ENCODE results near the gene ADCYAP1R1. TPM values are rescaled to one million over a fixed set of nuclear protein-coding genes. Genes with fewer than 3 reads are reported as not detected.
"Not testable (repeated sequence)": the region's sequence is repeated elsewhere in the genome, so short reads cannot be mapped to it uniquely, and the experiment has no call there.

The ADCYAP1R1 gene
- total and polyA plus RNA-seq, 3 donors from 2014 or later, result 3.2 to 4.8 (median 4.3) TPM

DNA sequence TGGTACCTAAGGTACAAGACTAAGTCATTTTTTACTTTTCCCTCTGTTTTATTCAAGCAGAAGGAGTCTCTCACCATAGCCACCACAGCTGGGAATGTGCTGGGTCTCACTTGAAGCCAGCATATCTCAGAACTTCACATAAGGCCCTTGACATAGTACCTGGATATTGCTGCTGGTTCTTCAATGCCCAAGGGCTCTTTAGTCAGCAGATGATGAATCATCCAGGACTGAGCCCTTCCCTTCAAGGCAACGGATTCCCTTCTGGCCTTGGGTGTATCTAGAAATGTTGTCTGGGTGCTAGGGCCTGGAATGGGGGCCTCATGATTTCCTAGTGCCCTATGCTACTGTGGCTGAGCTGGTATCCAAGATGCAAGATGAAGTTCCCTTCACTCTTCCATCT lies 93.9 kb downstream of the ADCYAP1R1 start:
- Histone ChIP-seq H3K9me3 (no peaks in the 10 kb centered on the region), H3K27ac (no peak overlapping the region), H3K27me3 (no peaks in the 10 kb centered on the region), H3K4me3 (no peak overlapping the region), H3K36me3 (ENCODE audit: low read depth, missing control alignments) (no peaks in the 10 kb centered on the region), H3K4me1 (no peaks in the 10 kb centered on the region)
- no peak for TF ChIP-seq POLR2A (IDR thresholded peaks at IDR 0.05)
- TF ChIP-seq, protein P1, sequence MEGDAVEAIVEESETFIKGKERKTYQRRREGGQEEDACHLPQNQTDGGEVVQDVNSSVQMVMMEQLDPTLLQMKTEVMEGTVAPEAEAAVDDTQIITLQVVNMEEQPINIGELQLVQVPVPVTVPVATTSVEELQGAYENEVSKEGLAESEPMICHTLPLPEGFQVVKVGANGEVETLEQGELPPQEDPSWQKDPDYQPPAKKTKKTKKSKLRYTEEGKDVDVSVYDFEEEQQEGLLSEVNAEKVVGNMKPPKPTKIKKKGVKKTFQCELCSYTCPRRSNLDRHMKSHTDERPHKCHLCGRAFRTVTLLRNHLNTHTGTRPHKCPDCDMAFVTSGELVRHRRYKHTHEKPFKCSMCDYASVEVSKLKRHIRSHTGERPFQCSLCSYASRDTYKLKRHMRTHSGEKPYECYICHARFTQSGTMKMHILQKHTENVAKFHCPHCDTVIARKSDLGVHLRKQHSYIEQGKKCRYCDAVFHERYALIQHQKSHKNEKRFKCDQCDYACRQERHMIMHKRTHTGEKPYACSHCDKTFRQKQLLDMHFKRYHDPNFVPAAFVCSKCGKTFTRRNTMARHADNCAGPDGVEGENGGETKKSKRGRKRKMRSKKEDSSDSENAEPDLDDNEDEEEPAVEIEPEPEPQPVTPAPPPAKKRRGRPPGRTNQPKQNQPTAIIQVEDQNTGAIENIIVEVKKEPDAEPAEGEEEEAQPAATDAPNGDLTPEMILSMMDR (IDR thresholded peaks at IDR 0.05), result no peak
- intact Hi-C loops (cut with DNase I; ENCODE audit: low total_unique reads), result no loop called here
- DNase-seq, result no peak
- WGBS, 2 donors, result 39 to 83% methylated on average over 1 of the region's 1 CpG

DNA sequence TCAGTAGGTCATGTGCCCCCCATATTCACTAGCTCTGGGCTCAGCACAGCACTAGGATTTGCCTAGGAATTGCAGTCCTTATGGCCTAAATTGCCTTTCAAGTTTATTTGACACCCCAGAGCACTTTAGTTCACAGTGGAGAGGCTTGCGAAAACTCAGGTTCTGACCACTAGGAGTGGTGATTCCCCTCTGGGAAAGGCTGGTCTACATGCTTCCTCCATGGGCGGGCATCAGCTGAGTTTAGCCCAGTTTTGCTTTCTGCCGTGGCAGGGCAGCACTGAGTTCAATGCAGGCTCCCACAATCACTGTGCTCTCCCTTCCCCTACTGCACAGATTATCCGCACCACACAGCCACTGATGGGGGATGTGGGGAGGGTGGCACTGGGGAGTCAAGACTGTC lies 94.4 kb downstream of the ADCYAP1R1 start:
- 86 to 89% methylated on average over 4 of the region's 4 CpGs for WGBS, 2 donors
- Histone ChIP-seq H3K4me3 (no peak overlapping the region), H3K27me3 (no peaks in the 10 kb centered on the region), H3K36me3 (ENCODE audit: low read depth, missing control alignments) (no peaks in the 10 kb centered on the region), H3K4me1 (no peaks in the 10 kb centered on the region), H3K9me3 (no peaks in the 10 kb centered on the region), H3K27ac (no peak overlapping the region)
- no peak for DNase-seq
- no peak for TF ChIP-seq POLR2A (IDR thresholded peaks at IDR 0.05)
- TF ChIP-seq, protein P1 (IDR thresholded peaks at IDR 0.05), result no peak
- intact Hi-C loops (cut with DNase I; ENCODE audit: low total_unique reads), result no loop called here

DNA sequence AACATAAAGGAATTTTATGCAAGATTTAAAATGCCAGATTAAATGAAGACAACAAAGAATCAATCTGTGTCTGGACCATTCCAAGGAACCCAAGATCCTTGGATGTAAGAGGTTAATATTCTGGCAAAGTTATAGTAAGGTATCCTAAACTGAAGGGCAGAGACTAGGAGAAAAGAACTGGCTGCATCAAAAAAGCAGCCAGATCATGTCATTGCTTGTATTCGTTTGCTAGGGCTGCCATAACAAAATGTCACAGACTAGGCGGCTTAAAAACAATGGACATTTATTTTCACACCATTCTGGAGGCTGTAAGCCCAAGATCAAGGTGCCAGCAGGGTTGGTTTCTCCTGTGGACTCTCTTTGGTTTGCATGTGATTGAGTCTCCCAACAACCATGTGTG lies 99.7 kb downstream of the ADCYAP1R1 start:
- no peak for DNase-seq
- TF ChIP-seq, protein P1 (IDR thresholded peaks at IDR 0.05), result no peak
- TF ChIP-seq POLR2A (IDR thresholded peaks at IDR 0.05), result no peak
- no peaks in the 10 kb centered on the region for H3K9me3 ChIP-seq

DNA sequence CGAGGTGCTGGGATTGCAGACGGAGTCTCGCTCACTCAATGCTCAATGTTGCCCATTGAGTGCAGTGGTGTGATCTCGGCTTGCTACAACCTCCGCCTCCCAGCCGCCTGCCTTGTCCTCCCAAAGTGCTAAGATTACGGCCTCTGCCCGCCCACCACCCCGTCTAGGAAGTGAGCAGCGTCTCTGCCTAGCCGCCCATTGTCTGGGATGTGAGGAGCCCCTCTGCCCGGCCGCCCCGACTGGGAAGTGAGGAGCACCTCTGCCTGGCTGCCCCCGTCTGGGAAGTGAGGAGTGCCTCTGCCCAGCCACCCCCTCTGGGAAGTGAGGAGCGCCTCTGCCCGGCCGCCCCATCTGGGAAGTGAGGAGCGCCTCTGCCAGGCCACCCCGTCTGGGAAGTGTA lies 101.2 kb downstream of the ADCYAP1R1 start:
- H3K27ac ChIP-seq; H3K9me3 ChIP-seq; H3K4me1 ChIP-seq; DNase-seq; H3K36me3 ChIP-seq (ENCODE audit: low read depth, missing control alignments); H3K27me3 ChIP-seq; intact Hi-C loops (cut with DNase I; ENCODE audit: low total_unique reads): not testable (repeated sequence)
- H3K4me3 ChIP-seq, result peak overlapping the region in 1 of 2 donors; percentile 0
- 79 to 84% methylated on average over 17 to 20 of the region's 20 CpGs for WGBS, 2 donors

More for the DNA sequence above, 99.7 kb downstream of the ADCYAP1R1 start:
- no peak overlapping the region for H3K27ac ChIP-seq
- H3K36me3 ChIP-seq (ENCODE audit: low read depth, missing control alignments), result no peaks in the 10 kb centered on the region
- 61 to 74% methylated on average over 2 of the region's 2 CpGs for WGBS, 2 donors
- no peak overlapping the region for H3K4me3 ChIP-seq
- H3K4me1 ChIP-seq, result no peaks in the 10 kb centered on the region
- intact Hi-C loops (cut with DNase I; ENCODE audit: low total_unique reads), result no loop called here
- H3K27me3 ChIP-seq, result no peaks in the 10 kb centered on the region

DNA sequence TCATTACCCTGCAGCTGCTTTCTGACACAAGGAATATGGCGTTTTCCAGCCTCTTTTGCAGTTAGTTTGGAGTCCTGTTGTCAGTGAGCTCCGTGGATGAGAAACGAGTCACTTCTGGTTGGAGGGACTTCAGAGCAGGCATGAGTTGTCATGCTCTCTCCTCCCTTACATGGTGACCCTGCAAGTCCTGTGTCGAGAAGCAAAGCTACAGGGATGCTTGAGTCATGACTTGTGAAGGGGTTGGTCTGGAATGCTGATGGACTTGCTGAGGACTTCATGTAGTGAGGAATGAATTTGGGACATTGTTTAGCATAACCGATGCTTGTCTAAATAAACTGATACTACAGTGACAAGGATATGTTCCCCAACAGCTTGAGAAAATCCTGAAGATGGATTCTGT lies 108.8 kb downstream of the ADCYAP1R1 start:
- no peak for TF ChIP-seq POLR2A (IDR thresholded peaks at IDR 0.05)
- TF ChIP-seq, protein P1 (IDR thresholded peaks at IDR 0.05), result no peak
- 81 to 84% methylated on average over 5 of the region's 5 CpGs for WGBS, 2 donors
- Histone ChIP-seq H3K27me3 (no peaks in the 10 kb centered on the region), H3K4me3 (no peak overlapping the region), H3K36me3 (ENCODE audit: low read depth, missing control alignments) (no peaks in the 10 kb centered on the region), H3K27ac (no peak overlapping the region), H3K9me3 (no peaks in the 10 kb centered on the region), H3K4me1 (no peaks in the 10 kb centered on the region)
- no peak for DNase-seq
- intact Hi-C loops (cut with DNase I; ENCODE audit: low total_unique reads), result no loop called here

Small RNA genes lying within 50 kb of the gene (small RNA-seq; reads per million reads assigned to genes)
- 0 reads per million in 2 donors for gene AC006466.1

Other genes with a start within 250 kb of the ADCYAP1R1 start
- gene AQP1, start 140.5 kb upstream of the ADCYAP1R1 start, total RNA-seq, result 10 to 100 TPM; 15.2 to 28.1 TPM
- 55.8 TPM for gene AQP1, start 140.5 kb upstream of the ADCYAP1R1 start, polyA plus RNA-seq (ENCODE audit: insufficient read depth, low read depth, low replicate concordance)
- gene GHRHR, start 88.4 kb upstream of the ADCYAP1R1 start, total RNA-seq, result 1 to 10 TPM; 1.4 to 3.6 TPM
- 2.1 TPM for gene GHRHR, start 88.4 kb upstream of the ADCYAP1R1 start, polyA plus RNA-seq (ENCODE audit: insufficient read depth, low read depth, low replicate concordance)